ENCODE data around the gene LMNA. TPM values are rescaled to one million over a fixed set of nuclear protein-coding genes. Genes with fewer than 3 reads are reported as not detected.
"Not testable (repeated sequence)": the region's sequence is repeated elsewhere in the genome, so short reads cannot be mapped to it uniquely, and the experiment has no call there.

Gene LMNA
- total RNA-seq, 1 experiment from 2014 or later: 576 TPM

DNA sequence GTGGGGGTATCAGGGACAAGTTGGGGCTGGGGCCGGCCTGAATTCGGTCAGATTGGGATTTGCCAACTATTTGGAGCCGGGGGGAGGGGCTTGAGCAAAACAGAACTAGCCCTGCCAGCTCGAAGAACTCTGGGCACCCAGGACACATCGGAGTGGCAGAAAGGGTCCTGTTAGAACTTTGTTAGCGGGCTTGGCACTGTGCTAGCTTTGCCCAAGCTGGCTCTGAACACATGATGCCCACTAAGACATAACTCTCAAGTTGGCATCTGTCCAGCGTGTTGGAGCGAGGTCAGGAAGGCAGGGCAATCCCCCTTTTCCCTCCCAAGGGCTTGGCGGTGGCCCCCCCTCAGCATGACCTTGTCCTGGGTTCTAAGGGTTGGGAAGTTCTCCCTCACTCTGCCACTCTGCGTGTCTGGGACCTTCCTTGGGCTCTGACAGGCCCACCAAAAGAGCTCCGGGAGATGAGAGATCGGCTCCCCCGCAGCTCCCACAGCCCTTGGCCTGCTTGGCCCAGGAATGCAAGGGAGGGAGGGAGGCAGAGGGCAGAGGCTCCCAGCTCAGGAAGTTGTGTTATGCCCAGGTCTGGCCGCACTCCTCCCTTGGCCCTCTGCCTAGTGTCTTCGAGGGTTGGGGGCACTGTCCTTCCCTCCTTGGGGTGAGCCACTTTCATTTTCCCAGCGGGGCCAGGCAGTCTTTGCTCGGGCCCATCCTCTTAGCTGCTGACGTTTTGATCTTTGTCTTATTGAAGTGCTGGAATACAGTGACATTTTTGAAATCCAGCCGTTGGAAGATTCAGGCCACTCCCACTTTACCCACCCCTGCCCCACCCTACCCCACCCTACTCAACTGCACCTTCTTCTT lies 1.2 kb downstream of the LMNA start:
- in situ Hi-C loops (cut with HindIII; ENCODE audit: low pct_unique_long_range_greater_than_20kb, low sequenced_read_pairs): no loop called here
- peak; percentile 50 for DNase-seq (ENCODE audit: low read depth, low spot score)

GRCh38 chr1:156116731-156117130 lies 2.2 kb downstream of the LMNA start:
- in situ Hi-C loops (cut with HindIII; ENCODE audit: low pct_unique_long_range_greater_than_20kb, low sequenced_read_pairs); DNase-seq (ENCODE audit: low read depth, low spot score): not testable (repeated sequence)

GRCh38 chr1:156117414-156118176 lies 3.1 kb downstream of the LMNA start:
- no peak for DNase-seq (ENCODE audit: low read depth, low spot score)

DNA sequence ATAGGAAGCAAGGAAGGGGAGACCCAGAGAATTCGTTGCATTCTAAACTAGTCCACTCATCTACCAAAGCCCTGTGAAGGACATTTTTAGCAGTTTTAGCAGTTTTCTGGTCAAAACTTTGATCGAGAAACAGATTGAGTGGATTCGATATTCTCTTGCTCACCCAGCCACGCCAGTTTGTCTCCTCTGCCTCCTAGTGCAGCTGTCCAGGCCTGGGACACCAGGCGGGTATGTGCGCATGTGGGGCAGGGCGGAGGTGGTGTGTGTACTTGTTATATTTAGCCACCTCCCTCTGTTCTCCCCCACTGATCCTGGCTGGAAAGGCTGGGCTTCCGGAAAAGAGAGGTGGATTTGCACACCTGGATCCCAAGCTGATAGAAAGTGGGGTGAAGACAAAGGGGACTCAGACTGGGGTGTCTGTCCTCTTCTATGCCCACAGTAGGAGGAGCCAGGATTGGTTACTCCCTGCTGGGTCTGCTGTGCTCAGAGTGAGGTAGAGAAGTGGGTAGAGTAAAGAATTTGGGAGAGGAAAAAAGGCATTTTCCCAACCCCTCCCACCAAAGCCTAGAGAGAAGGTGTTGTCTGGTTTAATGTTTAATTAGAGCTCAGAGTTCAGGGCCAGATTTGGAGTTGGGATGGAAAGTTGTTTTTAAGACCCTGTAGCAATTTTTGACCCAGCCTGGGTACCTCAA lies 3.8 kb downstream of the LMNA start:
- in situ Hi-C loops (cut with HindIII; ENCODE audit: low pct_unique_long_range_greater_than_20kb, low sequenced_read_pairs): no loop called here

More at GRCh38 chr1:156117414-156118176, 3.1 kb downstream of the LMNA start:
- in situ Hi-C loops (cut with HindIII; ENCODE audit: low pct_unique_long_range_greater_than_20kb, low sequenced_read_pairs): no loop called here

DNA sequence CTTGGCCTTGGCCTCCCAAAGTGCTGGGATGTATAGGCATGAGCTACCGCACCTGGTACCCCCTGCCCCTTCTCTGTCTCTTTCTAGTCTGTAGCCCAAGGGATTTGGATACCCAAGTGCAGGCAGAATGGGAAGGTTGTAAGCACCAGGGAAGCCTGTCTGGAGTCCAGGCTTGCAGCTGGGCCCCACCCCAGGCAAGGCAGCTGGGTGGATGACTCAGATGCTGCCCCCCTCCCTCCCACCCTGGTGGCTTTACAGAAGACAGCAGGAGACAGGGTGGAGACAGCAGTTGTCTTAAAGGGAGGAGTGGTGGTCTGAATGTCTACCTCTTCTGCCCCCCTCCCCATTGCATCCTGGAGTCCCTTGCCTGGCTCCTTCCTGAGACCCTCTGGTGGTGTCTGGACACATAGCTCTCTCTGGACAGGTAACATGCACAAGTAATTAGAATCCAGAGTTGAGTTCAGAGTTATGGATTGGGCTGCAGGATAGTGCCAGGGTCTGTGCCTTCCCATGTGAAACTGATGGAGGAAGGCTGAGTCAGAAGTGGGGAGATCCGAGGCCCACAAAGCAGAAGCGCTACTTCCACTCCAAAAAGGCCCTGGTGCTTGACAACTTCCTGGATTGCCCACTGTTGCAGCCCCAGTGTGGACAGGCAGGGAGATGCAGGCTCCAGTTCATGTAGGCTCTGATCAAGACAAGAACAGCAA lies 5.1 kb downstream of the LMNA start:
- DNase-seq (ENCODE audit: low read depth, low spot score): no peak
- in situ Hi-C loops (cut with HindIII; ENCODE audit: low pct_unique_long_range_greater_than_20kb, low sequenced_read_pairs): no loop called here

More for the DNA sequence above, 3.8 kb downstream of the LMNA start:
- no peak for DNase-seq (ENCODE audit: low read depth, low spot score)

DNA sequence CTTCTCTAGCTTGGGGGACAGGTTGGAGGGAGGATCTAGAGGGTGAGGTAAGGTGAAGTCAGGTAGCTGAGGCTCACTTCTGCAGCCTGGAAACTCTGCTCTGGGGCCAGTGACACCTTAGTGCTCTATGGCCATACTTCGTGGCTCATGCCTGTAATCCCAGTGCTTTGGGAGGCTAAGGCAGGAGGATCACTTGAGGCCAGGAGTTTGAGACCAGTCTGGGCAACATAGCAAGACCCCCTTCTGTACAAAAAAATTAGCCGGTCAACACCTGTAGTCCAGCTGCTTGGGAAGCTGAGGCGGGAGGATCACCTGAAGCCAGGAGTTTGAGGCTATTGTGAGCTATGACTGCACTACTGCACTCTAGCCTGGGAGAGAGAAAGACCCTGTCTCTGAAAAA lies 5.8 kb downstream of the LMNA start:
- DNase-seq (ENCODE audit: low read depth, low spot score): no peak

GRCh38 chr1:156121005-156121404 lies 6.5 kb downstream of the LMNA start:
- DNase-seq (ENCODE audit: low read depth, low spot score); in situ Hi-C loops (cut with HindIII; ENCODE audit: low pct_unique_long_range_greater_than_20kb, low sequenced_read_pairs): not testable (repeated sequence)

More for the DNA sequence above, 5.8 kb downstream of the LMNA start:
- in situ Hi-C loops (cut with HindIII; ENCODE audit: low pct_unique_long_range_greater_than_20kb, low sequenced_read_pairs): no loop called here

GRCh38 chr1:156121457-156121856 lies 6.9 kb downstream of the LMNA start:
- in situ Hi-C loops (cut with HindIII; ENCODE audit: low pct_unique_long_range_greater_than_20kb, low sequenced_read_pairs): no loop called here
- DNase-seq (ENCODE audit: low read depth, low spot score): no peak

DNA sequence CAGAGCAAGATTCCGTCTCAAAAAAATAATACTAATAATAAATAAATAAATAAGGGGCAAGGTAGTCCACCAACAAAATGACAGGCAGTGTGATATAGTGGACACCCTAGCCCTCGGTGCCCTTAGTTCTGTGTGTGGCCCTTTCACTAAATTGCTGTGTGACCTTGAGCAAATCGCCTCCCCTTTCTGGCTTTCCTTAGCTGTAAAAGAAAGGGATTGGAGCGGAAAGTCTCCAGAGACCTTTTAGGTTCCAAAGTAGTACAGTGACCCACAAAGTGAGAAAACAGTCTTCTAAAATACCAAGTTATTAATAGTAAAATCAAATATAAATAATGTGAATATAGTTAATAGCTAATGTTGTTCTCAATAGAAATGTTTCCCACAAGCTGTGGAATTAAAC lies 7.6 kb downstream of the LMNA start:
- DNase-seq (ENCODE audit: low read depth, low spot score): no peak
- in situ Hi-C loops (cut with HindIII; ENCODE audit: low pct_unique_long_range_greater_than_20kb, low sequenced_read_pairs): no loop called here

GRCh38 chr1:156122519-156123355 lies 8.2 kb downstream of the LMNA start:
- in situ Hi-C loops (cut with HindIII; ENCODE audit: low pct_unique_long_range_greater_than_20kb, low sequenced_read_pairs): no loop called here
- DNase-seq (ENCODE audit: low read depth, low spot score): peak; percentile 73

DNA sequence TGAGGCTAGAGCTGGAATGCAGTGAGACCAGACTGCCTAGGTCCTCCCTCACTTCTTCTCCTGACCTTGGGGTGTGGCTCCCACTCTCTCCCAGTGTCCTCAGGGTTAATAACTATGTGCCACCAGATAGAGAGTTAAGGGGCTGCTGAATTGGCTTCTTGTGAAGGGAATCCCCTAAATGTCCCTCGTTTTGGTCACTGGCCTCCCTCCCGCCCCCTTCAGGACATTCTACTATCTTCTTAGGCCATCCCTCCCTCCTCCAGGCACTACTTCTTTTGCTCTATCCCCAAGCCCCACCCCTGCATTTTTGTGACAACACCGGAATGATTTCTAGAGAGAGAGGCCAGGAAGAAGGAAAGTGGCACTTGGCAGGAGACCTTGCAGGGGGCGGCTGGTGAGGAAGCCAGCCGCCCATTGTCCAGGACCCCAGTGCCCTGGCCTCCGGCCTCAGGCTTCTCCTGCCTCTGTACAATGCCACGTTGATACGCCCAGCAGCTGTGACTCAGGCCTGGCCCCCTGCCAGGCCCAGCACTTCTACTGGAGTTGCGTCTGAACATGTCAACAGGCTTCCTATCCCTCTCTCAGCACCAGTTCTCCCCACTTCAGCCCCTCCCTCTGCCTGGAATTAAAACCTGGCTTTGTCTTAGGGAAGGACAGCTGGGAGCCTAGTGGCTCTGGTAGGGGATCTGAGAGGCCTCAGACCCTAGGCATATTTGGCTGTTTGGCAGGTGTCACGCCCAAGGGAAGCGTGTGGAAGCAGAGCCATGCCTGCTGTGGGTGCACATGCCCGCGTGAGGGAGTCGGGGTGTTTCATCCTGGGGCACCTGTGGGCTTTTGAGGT lies 9.1 kb downstream of the LMNA start:
- in situ Hi-C loops (cut with HindIII; ENCODE audit: low pct_unique_long_range_greater_than_20kb, low sequenced_read_pairs): no loop called here
- peak; percentile 95 for DNase-seq (ENCODE audit: low read depth, low spot score)

DNA sequence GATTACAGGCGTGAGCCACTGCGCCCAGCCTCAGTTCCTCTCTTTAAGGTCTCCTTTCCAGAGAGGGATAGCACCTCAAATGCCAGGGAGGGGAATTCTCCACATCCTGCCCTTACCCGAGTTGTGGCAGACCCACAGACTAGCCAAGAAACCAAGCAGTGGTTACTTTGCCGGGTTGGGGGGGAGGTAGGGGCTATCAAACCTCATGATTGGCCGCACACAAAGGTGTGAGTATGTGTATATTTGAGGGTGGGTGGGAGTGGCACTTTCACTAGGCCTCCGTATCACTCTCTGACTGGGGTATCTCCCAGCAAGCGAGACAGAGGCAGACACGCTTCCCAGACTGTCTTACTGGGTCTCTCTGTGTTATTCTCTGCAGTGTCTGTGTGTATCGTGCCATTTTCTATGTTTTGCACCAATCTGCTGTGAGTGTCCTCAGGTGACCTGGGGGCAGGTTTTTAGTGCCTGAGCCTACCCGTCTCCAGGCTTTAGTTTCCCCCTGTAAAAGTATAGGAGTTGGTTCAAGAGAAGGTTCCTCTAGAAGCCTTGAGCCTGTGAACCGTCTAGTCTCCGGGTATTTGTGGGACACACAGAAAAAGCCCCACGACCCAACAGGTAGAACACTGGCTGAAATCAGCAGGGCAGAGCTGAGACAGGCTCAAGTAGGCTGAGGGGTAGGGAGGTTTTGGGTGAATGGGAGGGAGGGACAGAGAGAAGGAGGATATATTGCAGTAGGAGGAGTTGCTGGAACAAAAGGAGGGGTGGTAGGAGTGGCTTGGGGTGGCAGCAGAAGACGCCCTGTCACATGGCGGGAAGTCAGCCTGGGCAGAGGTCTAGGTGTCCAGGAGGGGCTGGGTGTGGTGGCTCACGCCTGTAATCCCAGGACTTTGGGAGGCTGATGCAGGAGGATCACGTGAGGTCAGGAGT lies 10.3 kb downstream of the LMNA start:
- in situ Hi-C loops (cut with HindIII; ENCODE audit: low pct_unique_long_range_greater_than_20kb, low sequenced_read_pairs): no loop called here

DNA sequence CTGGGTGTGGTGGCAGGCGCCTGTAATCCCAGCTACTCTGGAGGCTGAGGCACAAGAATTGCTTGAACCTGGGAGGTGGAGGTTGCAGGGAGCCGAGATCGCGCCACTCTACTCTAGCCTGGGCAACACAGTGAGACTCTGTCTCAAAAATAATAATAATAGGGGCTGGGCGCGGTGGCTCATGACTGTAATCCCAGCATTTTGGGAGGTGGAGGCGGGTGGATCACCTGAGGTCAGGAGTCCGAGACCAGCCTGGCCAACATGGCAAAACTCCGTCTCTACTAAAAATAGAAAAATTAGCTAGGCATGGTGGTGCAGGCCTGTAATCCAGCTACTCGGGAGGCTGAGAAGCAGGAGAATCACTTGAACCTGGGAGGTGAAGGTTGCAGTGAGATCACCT lies 11.0 kb downstream of the LMNA start:
- DNase-seq (ENCODE audit: low read depth, low spot score); in situ Hi-C loops (cut with HindIII; ENCODE audit: low pct_unique_long_range_greater_than_20kb, low sequenced_read_pairs): not testable (repeated sequence)

More for the DNA sequence above, 10.3 kb downstream of the LMNA start:
- DNase-seq (ENCODE audit: low read depth, low spot score): peak; percentile 73

DNA sequence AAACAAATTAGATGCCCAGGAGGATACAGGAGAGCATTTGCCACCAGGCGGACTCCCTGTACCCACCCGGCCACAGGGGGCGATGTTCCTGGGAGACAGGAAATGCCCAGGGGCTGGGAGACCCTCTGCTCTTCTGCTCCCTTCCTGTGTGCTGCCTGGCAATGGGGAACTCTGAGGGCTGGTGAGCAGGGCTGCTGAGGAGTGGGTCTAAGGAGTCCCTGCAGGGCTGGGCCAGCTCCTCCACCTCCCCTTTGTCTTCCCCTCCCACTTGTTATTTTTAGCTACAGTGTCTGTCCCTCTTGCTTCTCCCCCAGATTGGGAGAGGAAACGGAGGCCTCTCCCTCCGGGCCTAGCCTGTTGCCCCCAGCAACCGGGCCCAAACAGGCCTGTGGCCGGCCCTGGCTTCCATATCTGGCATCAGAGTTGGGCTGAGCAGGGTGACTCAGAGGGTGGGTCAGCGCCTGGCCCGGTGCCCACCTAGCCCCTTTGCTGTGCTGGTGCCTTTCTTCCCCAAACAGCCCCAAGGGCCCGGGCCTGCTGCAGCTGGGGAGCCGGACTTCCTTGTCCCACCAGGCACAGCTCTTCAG lies 11.6 kb downstream of the LMNA start:
- in situ Hi-C loops (cut with HindIII; ENCODE audit: low pct_unique_long_range_greater_than_20kb, low sequenced_read_pairs): no loop called here
- DNase-seq (ENCODE audit: low read depth, low spot score): peak; percentile 84
